DMS 273 treated with DMSO at 0.1 percent for 48 hours (cell line): ENCODE data around the gene ZNF274.
"Not testable (repeated sequence)": the region's sequence is repeated elsewhere in the genome, so short reads cannot be mapped to it uniquely, and the experiment has no call there.

Experiments
- DNase-seq: peaks from one replicate; lab custom pipeline; 2025; lab: John Stamatoyannopoulos, UW

The ZNF274 gene

DNA sequence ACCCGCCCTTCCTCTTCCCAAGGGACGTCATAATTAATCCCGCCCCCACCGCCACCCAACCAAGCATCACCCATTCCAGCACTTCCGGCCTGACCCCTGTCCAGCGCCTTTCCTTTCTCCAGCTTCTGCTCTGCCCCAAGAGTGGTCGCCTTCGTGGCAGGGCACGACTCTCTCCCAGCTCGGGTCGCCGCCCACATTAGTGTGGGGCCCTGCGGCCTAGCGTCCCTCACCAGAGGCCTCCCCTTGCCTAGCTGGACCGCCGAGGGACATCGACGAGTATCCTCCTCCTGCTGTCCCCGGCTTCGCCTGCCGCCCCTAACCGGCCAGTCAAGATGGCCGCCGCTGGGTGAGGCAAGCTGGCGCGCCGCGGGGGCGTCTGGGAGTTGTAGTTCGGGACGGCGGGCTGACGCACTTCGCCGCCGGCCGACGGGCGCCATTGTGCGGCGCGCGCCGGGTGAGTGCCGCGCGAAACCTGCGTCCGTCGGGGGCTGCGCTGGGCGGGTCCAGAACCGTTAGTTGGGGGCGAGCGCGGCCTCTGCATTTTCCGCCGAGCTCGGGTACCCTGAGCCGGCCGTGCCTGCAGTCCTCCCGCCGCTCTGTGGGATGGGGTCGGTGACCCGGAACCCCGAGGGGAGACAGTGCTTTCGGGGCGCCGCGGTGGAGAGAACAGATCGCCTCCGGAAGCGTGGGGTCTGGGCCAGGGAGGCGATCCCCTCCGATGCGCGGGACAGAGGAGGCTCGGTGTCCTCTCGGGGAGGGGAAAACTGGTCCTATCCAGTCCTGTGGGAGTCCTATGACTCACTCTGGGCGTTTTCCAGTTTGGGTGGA is at the start of gene ZNF274:
ZNF274 (plus strand) TSS at position 73 of the 828 bp plus-strand sequence. CDS start 905 bp downstream, outside the sequence.
- DNase-seq, result peak; percentile 77

DNA sequence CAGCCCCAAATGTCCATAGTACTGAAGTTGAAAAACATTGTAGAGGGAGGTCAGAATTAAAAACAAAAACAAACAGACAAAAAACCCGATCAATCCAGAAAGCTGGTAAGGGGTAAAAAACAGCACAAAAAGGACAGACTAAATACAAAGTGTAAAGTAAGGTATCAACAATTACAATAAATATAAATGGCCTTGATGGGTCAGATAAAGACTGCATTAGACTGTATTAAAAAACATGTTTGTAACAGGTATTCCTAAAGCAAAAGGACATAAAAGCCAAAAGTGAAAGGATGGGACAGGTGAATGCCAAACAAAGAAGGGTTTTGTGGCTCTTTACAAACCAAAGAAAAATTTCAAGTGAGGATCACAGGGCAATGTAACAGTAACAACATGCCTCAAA is 48.6 kb upstream of the ZNF274 start:
- DNase-seq, result no peak

DNA sequence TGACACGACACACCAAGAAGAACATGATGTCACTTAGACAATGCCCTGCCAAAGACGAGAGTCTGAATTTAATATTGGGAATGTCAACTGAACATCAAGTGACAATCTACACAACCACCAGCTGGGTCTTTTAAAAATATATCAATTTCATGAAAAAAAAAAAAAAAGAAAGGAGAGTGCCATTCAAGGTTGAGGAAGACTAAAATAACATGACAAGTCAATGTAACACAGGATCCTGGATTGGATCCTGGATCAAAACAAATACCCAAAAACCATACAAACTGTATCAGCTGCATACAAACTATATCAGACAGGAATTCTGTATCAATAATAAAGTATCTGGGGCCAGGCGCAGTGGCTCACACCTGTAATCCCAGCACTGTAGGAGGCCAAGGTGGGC is 37.0 kb upstream of the ZNF274 start:
- no peak for DNase-seq

- DNase-seq, result not testable (repeated sequence)
These were observed 35.4 kb upstream of the ZNF274 start for GRCh38 chr19:58147475-58147874.

GRCh38 chr19:58150328-58150921 is 32.4 kb upstream of the ZNF274 start, which contains the start of gene ZNF329:
Gene ZNF329 (minus strand): TSS chr19:58150789. CDS start chr19:58129503, 21,286 bp downstream.
- peak; percentile 61 for DNase-seq

DNA sequence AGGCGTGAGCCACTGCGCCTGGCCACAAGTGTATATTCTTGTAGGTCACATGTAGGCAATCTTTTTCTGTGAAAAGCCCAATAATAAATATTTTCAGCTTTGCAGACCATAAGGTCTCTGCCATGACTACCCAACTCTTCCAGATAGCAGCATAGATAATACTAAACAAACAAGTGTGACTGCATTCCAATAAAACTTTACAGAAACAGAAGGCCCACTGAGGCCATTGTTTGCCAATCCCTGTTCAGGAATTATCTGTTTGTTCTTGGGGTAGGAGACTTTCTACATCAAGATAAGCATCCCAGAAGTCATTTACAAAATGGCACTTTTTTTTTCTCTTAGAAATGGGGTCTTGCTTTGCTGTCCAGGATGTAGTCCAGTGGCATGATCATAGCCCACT is 29.5 kb upstream of the ZNF274 start:
- no peak for DNase-seq

DNA sequence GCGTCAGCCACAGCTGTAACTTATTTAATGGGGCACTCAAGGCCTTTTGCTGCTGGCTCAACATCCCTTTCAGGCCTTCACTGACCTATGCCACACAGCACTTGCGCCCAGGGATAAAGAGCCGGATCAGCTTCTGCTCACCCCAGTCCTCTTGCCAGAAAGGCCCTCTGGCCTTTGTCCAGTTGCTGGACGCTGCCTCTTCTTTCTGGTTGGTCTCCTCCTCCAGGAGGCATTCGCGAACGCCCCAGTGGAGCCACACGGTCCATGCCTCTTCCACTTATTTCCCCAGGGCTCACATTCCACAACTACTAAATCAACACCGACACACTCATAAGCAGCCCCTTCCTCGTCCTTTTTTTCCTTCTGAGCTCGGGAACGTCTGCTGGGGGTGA is 28.6 kb upstream of the ZNF274 start:
- DNase-seq, result no peak

GRCh38 chr19:58154679-58155648 is 27.9 kb upstream of the ZNF274 start:
- DNase-seq, result peak; percentile 73

- no peak for DNase-seq
These were observed 25.7 kb upstream of the ZNF274 start for GRCh38 chr19:58157045-58157728.

DNA sequence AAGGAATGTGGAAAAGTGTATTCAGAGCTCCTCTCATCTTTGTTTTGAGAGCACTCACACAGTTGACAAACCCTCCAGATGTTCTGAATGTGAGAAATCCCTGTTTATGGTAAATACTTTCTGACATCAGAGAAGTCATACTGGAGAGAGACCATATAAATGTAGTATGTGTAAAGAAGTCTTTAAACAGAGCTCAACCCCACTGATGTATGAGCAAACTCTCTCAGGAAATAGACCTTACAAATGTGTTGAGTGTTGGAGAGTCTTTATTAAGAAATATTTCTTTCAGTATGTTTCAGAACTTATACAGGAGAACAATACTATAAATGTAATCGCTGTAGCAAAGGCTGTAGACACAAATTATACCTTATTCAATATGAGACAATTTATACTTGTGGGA is 16.6 kb upstream of the ZNF274 start:
- DNase-seq, result no peak

GRCh38 chr19:58166708-58167280 is 16.1 kb upstream of the ZNF274 start:
- no peak for DNase-seq

- no peak for DNase-seq
These were observed 12.0 kb upstream of the ZNF274 start for GRCh38 chr19:58170860-58171259.

GRCh38 chr19:58181902-58182576 is 822 bp upstream of the ZNF274 start:
- DNase-seq, result no peak

DNA sequence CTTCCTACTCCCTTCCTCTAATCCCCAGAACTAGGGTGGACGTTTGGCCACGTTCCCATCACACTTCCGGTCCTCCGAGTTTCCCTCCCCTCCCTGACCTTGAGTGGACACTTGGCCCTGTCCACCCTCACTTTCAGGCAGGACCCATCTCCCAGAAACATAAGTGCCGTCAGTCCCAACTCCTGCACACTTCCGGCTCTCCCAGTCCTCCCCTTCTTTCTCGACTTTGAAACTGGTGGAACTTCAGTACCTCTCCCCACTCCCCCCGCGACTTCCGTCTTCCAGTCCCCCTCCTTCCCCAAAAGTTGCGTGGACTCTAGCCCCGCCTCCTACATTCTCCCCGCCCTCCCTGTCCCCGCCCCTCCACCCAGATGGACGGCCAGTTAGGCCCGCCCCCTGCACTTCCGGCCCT is 278 bp upstream of the ZNF274 start:
- DNase-seq, result no peak

- DNase-seq, result no peak
These were observed 955 bp downstream of the ZNF274 start for GRCh38 chr19:58183817-58184215.

- DNase-seq, result peak; percentile 41
These were observed 14.2 kb downstream of the ZNF274 start for GRCh38 chr19:58196901-58197616.

DNA sequence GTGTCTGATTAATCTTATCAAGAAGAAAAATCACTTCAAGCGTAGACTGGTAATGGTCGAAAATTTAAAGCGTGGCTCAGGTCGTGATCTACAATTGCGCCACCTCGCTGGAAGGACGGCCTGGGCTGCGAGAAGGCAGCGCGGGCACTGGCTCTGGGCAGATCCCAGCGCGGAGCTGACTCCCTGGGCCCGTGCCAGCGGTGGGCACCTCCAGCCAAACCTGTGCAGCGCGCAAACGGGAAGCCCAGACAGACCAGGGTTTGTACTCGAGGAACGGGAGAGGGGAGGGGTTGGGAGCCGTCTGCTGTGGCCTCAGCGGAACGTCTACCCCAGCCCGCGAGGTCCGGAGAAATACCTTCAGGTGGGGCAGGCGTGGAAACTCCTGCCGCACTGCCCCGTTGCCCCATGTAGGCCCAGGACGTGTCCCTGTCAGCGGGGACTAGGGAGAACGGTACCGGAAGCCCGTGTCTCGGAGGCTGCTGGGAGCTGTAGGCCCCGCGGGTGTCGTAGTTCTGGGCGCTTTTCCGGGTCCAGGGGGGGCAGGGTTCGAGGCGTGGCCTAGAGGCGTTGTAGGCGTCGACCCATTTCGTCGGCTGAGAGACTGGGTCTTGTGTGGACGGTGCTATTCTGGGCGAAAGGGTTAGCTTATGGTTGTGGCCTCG is 21.1 kb downstream of the ZNF274 start:
- no peak for DNase-seq

GRCh38 chr19:58204566-58204965 is 21.7 kb downstream of the ZNF274 start:
- no peak for DNase-seq

GRCh38 chr19:58209577-58209976 is 26.7 kb downstream of the ZNF274 start:
- no peak for DNase-seq
